ENCODE data around the gene STAT5B. TPM values are rescaled to one million over a fixed set of nuclear protein-coding genes. Genes with fewer than 3 reads are reported as not detected.

STAT5B gene
- total and polyA plus RNA-seq, 9 of the 15 experiments (the other 6 are each of a cell fraction or from before 2014, with no cell fraction given), result 20.8 to 176 (median 92.4) TPM

DNA sequence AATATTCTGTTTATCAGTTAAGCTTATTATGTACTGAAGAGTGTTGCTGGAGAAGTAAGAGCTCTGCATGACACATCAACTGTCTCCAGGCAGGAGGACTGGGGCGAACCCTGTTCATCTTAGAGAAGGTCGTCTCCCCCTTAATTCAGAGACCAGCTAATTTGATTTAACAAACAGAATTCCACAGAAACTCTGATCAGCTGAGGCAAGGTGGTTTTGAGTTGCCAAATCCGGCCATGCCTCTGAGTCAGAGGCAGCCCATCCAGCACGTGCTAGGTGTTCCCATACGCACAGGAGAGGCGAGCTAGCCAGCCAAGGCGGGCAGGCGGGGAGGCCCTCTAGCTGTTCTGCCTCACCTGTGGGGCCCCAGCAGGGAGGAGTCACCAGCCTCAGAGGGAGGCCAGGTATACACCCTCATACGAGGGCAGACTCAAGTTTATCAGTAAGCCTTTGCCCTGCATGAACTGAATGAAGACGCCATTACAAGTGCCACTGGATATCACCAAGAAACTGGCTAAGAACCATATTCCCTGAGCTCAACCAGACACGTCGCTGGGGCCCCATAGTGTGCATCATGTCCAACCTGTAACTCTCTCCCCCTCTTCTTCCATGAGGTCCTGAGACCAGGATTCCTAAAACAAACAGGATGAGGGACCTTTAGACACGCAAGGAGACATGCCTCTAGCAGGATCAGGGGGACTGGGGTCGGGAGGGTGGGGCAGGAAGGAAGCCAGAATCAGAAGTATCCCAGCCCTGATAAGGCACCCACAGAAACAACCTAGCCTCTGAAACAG is 37.8 kb upstream of the STAT5B start (continued):
- TF ChIP-seq POLR2B (IDR thresholded peaks at IDR 0.05; ENCODE audit: low read depth, partially characterized antibody) (no peak), ZNF830 (CRISPR knock-in tag; IDR thresholded peaks at IDR 0.05) (no peak), RHOXF2B (CRISPR knock-in tag; conservative IDR thresholded peaks at IDR 0.05) (no peak), MEF2D (tag; conservative IDR thresholded peaks at IDR 0.05; ENCODE audit: low read depth) (peak; percentile 75; the same call in 1 of the 2 replicates), KDM5B (IDR thresholded peaks at IDR 0.05; ENCODE audit: insufficient replicate concordance, low read depth, low read length) (peak; percentile 42), TBP (optimal IDR thresholded peaks at IDR 0.05; ENCODE audit: low read depth, low read length) (peak; percentile 23), ZNF354B (CRISPR knock-in tag; IDR thresholded peaks at IDR 0.05) (no peak), TRIM28 (IDR thresholded peaks at IDR 0.05) (no peak; the same call in 1 of the 2 replicates), MYNN (IDR thresholded peaks at IDR 0.05) (peak; percentile 11; the same call in 1 of the 2 replicates), MYNN (CRISPR knock-in tag; IDR thresholded peaks at IDR 0.05) (no peak), ZNF197 (CRISPR knock-in tag; IDR thresholded peaks at IDR 0.05; ENCODE audit: low read depth) (peak; percentile 87; the same call in 1 of the 2 replicates), CBFA2T2 (conservative IDR thresholded peaks at IDR 0.05) (no peak), TAF7 (tag; IDR thresholded peaks at IDR 0.05) (no peak; the same call in 1 of the 2 replicates), HCFC1 (IDR thresholded peaks at IDR 0.05; ENCODE audit: low read depth, low read length) (no peak), E2F3 (CRISPR knock-in tag; IDR thresholded peaks at IDR 0.05) (peak; percentile 77), DNMT1 (IDR thresholded peaks at IDR 0.05) (no peak), SOX6 (IDR thresholded peaks at IDR 0.05) (no peak), TEAD2 (tag; IDR thresholded peaks at IDR 0.05) (no peak), XRCC3 (IDR thresholded peaks at IDR 0.05) (no peak), CCNT2 (IDR thresholded peaks at IDR 0.05; ENCODE audit: borderline replicate concordance, extremely low read depth, insufficient read length, low read depth, low read length) (no peak), ZNF316 (IDR thresholded peaks at IDR 0.05) (no peak), ZNF75A (CRISPR knock-in tag; IDR thresholded peaks at IDR 0.05) (no peak), SIN3A (IDR thresholded peaks at IDR 0.05; ENCODE audit: borderline replicate concordance in 2 of 2, control insufficient read depth in 1 of 2, low read depth in 2 of 2, low read length in 2 of 2) (0 out of 4 replicates have a peak, but pooled peaks of 1 of the 2 experiments have one; percentile 10), ZNF324 (CRISPR knock-in tag; IDR thresholded peaks at IDR 0.05) (no peak; the same call in 1 of the 2 replicates)
- TF ChIP-seq, protein P1, sequence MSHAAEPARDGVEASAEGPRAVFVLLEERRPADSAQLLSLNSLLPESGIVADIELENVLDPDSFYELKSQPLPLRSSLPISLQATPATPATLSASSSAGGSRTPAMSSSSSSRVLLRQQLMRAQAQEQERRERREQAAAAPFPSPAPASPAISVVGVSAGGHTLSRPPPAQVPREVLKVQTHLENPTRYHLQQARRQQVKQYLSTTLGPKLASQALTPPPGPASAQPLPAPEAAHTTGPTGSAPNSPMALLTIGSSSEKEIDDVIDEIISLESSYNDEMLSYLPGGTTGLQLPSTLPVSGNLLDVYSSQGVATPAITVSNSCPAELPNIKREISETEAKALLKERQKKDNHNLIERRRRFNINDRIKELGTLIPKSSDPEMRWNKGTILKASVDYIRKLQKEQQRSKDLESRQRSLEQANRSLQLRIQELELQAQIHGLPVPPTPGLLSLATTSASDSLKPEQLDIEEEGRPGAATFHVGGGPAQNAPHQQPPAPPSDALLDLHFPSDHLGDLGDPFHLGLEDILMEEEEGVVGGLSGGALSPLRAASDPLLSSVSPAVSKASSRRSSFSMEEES (CRISPR knock-in tag; IDR thresholded peaks at IDR 0.05), result no peak

Measured in K562 (cell line).